ENCODE data around the gene KRT1. TPM values are rescaled to one million over a fixed set of nuclear protein-coding genes. Genes with fewer than 3 reads are reported as not detected.

Gene KRT1
- total RNA-seq, 1 donor from 2014 or later, result not detected

- H3K27me3 ChIP-seq (ENCODE audit: insufficient read depth, low read length), result peaks cover 27% of the 10 kb centered on the region
- H3K27me3 Mint-ChIP-seq (ENCODE audit: low read depth, unreplicated experiment), result peaks cover 76% of the 10 kb centered on the region
- TF ChIP-seq CTCF (IDR thresholded peaks at IDR 0.05; ENCODE audit: insufficient read depth, low read depth, low read length) (no peak), EZH2 (IDR thresholded peaks at IDR 0.05; ENCODE audit: insufficient read depth, low read length) (no peak)
Observed at GRCh38 chr12:52727037-52727436, 46.8 kb upstream of the KRT1 start.

GRCh38 chr12:52726451-52726850, 46.2 kb upstream of the KRT1 start:
- H2AFZ ChIP-seq (ENCODE audit: low read depth, low read length), result no peak overlapping the region
- H3K4me1 ChIP-seq (ENCODE audit: insufficient read depth, low read length), result no peaks in the 10 kb centered on the region
- H3K79me2 ChIP-seq (ENCODE audit: insufficient read depth, low read length), result no peaks in the 10 kb centered on the region
- no peak overlapping the region for H3K27ac ChIP-seq (ENCODE audit: low read depth, low read length)
- Mint-ChIP-seq H3K36me3 (ENCODE audit: low read depth, unreplicated experiment) (peaks cover 7% of the 10 kb centered on the region), H3K27ac (ENCODE audit: unreplicated experiment) (no peak overlapping the region), H3K9me3 (ENCODE audit: unreplicated experiment) (peaks cover 20% of the 10 kb centered on the region), H3K27me3 (ENCODE audit: low read depth, unreplicated experiment) (peaks cover 75% of the 10 kb centered on the region), H3K4me1 (ENCODE audit: low read depth, unreplicated experiment) (no peaks in the 10 kb centered on the region), H3K4me3 (ENCODE audit: unreplicated experiment) (no peak overlapping the region)
- DNase-seq (ENCODE audit: low read depth) (no peak), FAIRE-seq (no peak)
- no peak overlapping the region for H3K4me3 ChIP-seq (ENCODE audit: insufficient read depth, low read depth, low read length)
- H3K4me2 ChIP-seq (ENCODE audit: low read length), result no peak overlapping the region
- H3K9ac ChIP-seq (ENCODE audit: low read length), result no peak overlapping the region
- no peaks in the 10 kb centered on the region for H3K9me3 ChIP-seq (ENCODE audit: insufficient read depth, low read depth, low read length)
- no peaks in the 10 kb centered on the region for H4K20me1 ChIP-seq (ENCODE audit: insufficient read depth, low read length)
- H3K36me3 ChIP-seq (ENCODE audit: insufficient read depth, low read length), result no peaks in the 10 kb centered on the region
- TF ChIP-seq EZH2 (IDR thresholded peaks at IDR 0.05; ENCODE audit: insufficient read depth, low read length) (no peak), CTCF (IDR thresholded peaks at IDR 0.05; ENCODE audit: insufficient read depth, low read depth, low read length) (no peak)
- peaks cover 27% of the 10 kb centered on the region for H3K27me3 ChIP-seq (ENCODE audit: insufficient read depth, low read length)

More at GRCh38 chr12:52727037-52727436, 46.8 kb upstream of the KRT1 start:
- Histone ChIP-seq H2AFZ (ENCODE audit: low read depth, low read length) (no peak overlapping the region), H3K4me3 (ENCODE audit: insufficient read depth, low read depth, low read length) (no peak overlapping the region), H3K4me1 (ENCODE audit: insufficient read depth, low read length) (no peaks in the 10 kb centered on the region), H3K27ac (ENCODE audit: low read depth, low read length) (no peak overlapping the region), H3K9ac (ENCODE audit: low read length) (no peak overlapping the region), H3K9me3 (ENCODE audit: insufficient read depth, low read depth, low read length) (no peaks in the 10 kb centered on the region), H3K36me3 (ENCODE audit: insufficient read depth, low read length) (no peaks in the 10 kb centered on the region), H4K20me1 (ENCODE audit: insufficient read depth, low read length) (no peaks in the 10 kb centered on the region), H3K4me2 (ENCODE audit: low read length) (no peak overlapping the region), H3K79me2 (ENCODE audit: insufficient read depth, low read length) (no peaks in the 10 kb centered on the region)
- peaks cover 22% of the 10 kb centered on the region for H3K9me3 Mint-ChIP-seq (ENCODE audit: unreplicated experiment)
- H3K4me1 Mint-ChIP-seq (ENCODE audit: low read depth, unreplicated experiment), result no peaks in the 10 kb centered on the region
- no peak for DNase-seq (ENCODE audit: low read depth)
- peaks cover 7% of the 10 kb centered on the region for H3K36me3 Mint-ChIP-seq (ENCODE audit: low read depth, unreplicated experiment)
- H3K27ac Mint-ChIP-seq (ENCODE audit: unreplicated experiment), result no peak overlapping the region
- FAIRE-seq, result no peak
- H3K4me3 Mint-ChIP-seq (ENCODE audit: unreplicated experiment), result no peak overlapping the region

- FAIRE-seq, result no peak
Observed at GRCh38 chr12:52724384-52724783, 44.2 kb upstream of the KRT1 start.

More at GRCh38 chr12:52724384-52724783, 44.2 kb upstream of the KRT1 start:
- peaks cover 18% of the 10 kb centered on the region for H3K27me3 ChIP-seq (ENCODE audit: insufficient read depth, low read length)
- Mint-ChIP-seq H3K4me3 (ENCODE audit: unreplicated experiment) (no peak overlapping the region), H3K36me3 (ENCODE audit: low read depth, unreplicated experiment) (peaks cover 3% of the 10 kb centered on the region), H3K27ac (ENCODE audit: unreplicated experiment) (no peak overlapping the region), H3K4me1 (ENCODE audit: low read depth, unreplicated experiment) (no peaks in the 10 kb centered on the region), H3K27me3 (ENCODE audit: low read depth, unreplicated experiment) (peaks cover 70% of the 10 kb centered on the region), H3K9me3 (ENCODE audit: unreplicated experiment) (peaks cover 10% of the 10 kb centered on the region)
- no peak overlapping the region for H3K4me3 ChIP-seq (ENCODE audit: insufficient read depth, low read depth, low read length)
- H3K36me3 ChIP-seq (ENCODE audit: insufficient read depth, low read length), result no peaks in the 10 kb centered on the region
- no peak overlapping the region for H3K27ac ChIP-seq (ENCODE audit: low read depth, low read length)
- TF ChIP-seq EZH2 (IDR thresholded peaks at IDR 0.05; ENCODE audit: insufficient read depth, low read length), result no peak
- no peak for TF ChIP-seq CTCF (IDR thresholded peaks at IDR 0.05; ENCODE audit: insufficient read depth, low read depth, low read length)
- H3K4me1 ChIP-seq (ENCODE audit: insufficient read depth, low read length), result no peaks in the 10 kb centered on the region
- no peak overlapping the region for H3K9ac ChIP-seq (ENCODE audit: low read length)
- H3K4me2 ChIP-seq (ENCODE audit: low read length), result no peak overlapping the region
- no peak for DNase-seq (ENCODE audit: low read depth)
- H2AFZ ChIP-seq (ENCODE audit: low read depth, low read length), result no peak overlapping the region
- no peaks in the 10 kb centered on the region for H4K20me1 ChIP-seq (ENCODE audit: insufficient read depth, low read length)
- H3K79me2 ChIP-seq (ENCODE audit: insufficient read depth, low read length), result no peaks in the 10 kb centered on the region
- no peaks in the 10 kb centered on the region for H3K9me3 ChIP-seq (ENCODE audit: insufficient read depth, low read depth, low read length)

All from astrocyte (in vitro differentiated cells and primary cell).